Testis (tissue), 3 donors: Measurements from ENCODE around the gene NNAT. TPM values are rescaled to one million over a fixed set of nuclear protein-coding genes. Genes with fewer than 3 reads are reported as not detected.
"Not testable (repeated sequence)": the region's sequence is repeated elsewhere in the genome, so short reads cannot be mapped to it uniquely, and the experiment has no call there.

ENCODE experiments used
- DNase-seq: peaks from one replicate; pipeline ENCODE4 v3.0.0-alpha.2; 2019
- H3K27ac ChIP-seq, 2 donors: fragments of 200-600 bp; sonication (generic); one replicate each; pipeline ENCODE4 v1.5.1; 2019
- H3K27me3 ChIP-seq: fragments of 200-600 bp; sonication (generic); one replicate; pipeline ENCODE4 v1.5.1; 2019
- H3K36me3 ChIP-seq: fragments of 200-600 bp; sonication (generic); one replicate; pipeline ENCODE4 v1.5.1; 2017; ENCODE audit warnings: low read depth; ENCODE audit errors: missing control alignments
- H3K4me1 ChIP-seq: fragments of 200-600 bp; sonication (generic); one replicate; pipeline ENCODE4 v1.5.1; 2019
- H3K4me3 ChIP-seq, 2 donors: fragments of 200-600 bp; sonication (generic); one replicate each; pipeline ENCODE4 v1.5.1; 2017 to 2019
- H3K9me3 ChIP-seq: fragments of 200-600 bp; sonication (generic); one replicate; pipeline ENCODE4 v1.5.1; 2017
- CTCF ChIP-seq, 3 experiments: fragments of 450-650 bp in 2 of 3; fragments of 200-600 bp in 1 of 3; sonication (generic) in 1 of 3; IDR thresholded peaks; one replicate each; pipeline ENCODE4 v1.5.1; 2016 to 2019; ENCODE audit warnings: antibody characterized with exemption in 3 of 3, mild to moderate bottlenecking in 2 of 3, moderate library complexity in 1 of 3
- POLR2A ChIP-seq: fragments of 450-650 bp; IDR thresholded peaks from one replicate; pipeline ENCODE4 v1.6.1; 2017; ENCODE audit warnings: antibody characterized with exemption, mild to moderate bottlenecking, moderate library complexity
- WGBS, 2 donors: methylation state at CpG; one replicate each; pipeline ENCODE4 v1.1.5; 2018; 5-methylcytosine and 5-hydroxymethylcytosine counted together
- intact Hi-C: fragments of 100-400 bp; cut with DNase I; formaldehyde crosslinking; loops from one replicate; pipeline ENCODE4 v1.15.1; 2023; ENCODE audit warnings: low total_unique reads
- polyA plus RNA-seq: library from polyadenylated mRNA; stranded (reverse); fragments of 350-450 nt; fragmentation: Illumina TruSeq; extraction: RNeasy Lipid Tissue Mini Kit (QIAGEN cat#74804); gene quantifications from one replicate; pipeline ENCODE4 v1.2.3, GENCODE V29; 2014; ENCODE audit warnings: low read depth, low replicate concordance; ENCODE audit not compliant: insufficient read depth
- total RNA-seq, 2 donors: library from RNA; depleted of rRNA; stranded (reverse); fragments of >200 nt; gene quantifications; one replicate each; pipeline ENCODE4 v1.2.3, GENCODE V29; 2016

Gene NNAT
- total and polyA plus RNA-seq, 3 donors from 2014 or later = 6.1 to 8.7 (median 6.2) TPM

GRCh38 chr20:37552415-37552814, 31.4 kb downstream of the NNAT start:
- 86 to 100% methylated on average over 1 of the region's 1 CpG for WGBS, 2 donors
- no peaks in the 10 kb centered on the region for H3K9me3 ChIP-seq
- intact Hi-C loops = no loop called here
- H3K36me3 ChIP-seq = no peaks in the 10 kb centered on the region
- H3K27me3 ChIP-seq = no peaks in the 10 kb centered on the region
- TF ChIP-seq CTCF (IDR thresholded peaks at IDR 0.05) (no peak), POLR2A (no peak)
- no peaks in the 10 kb centered on the region for H3K4me1 ChIP-seq
- no peak overlapping the region for H3K27ac ChIP-seq
- DNase-seq = no peak
- no peak overlapping the region for H3K4me3 ChIP-seq

- H3K4me1 ChIP-seq, H3K36me3 ChIP-seq, H3K4me3 ChIP-seq, intact Hi-C loops, H3K27ac ChIP-seq, H3K9me3 ChIP-seq, H3K27me3 ChIP-seq, DNase-seq: not testable (repeated sequence)
- 48 to 58% methylated on average over 13 of the region's 13 CpGs for WGBS, 2 donors
Observed at GRCh38 chr20:37554721-37555298, 33.8 kb downstream of the NNAT start.

DNA sequence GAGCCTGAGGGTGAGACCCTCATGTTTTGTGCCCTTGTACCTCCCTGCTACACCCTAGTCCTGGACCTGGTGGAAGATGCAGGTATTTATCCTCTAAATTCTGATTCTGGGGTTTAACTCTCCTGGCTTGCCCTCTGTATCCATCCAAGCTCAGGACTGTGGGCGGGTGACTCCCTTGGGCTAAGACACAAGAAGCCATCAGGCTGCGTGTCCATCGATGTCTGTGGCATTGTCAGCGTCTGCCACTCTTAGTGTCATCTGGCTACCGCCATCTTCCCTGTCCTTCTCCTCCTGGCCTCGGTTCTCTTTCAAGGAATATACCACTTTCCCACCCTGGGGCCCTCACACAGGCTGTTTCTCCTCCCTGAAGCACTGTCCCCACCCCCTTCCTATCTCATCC, 35.5 kb downstream of the NNAT start:
- Histone ChIP-seq H3K27me3 (no peaks in the 10 kb centered on the region), H3K27ac (no peak overlapping the region), H3K9me3 (no peaks in the 10 kb centered on the region), H3K4me3 (no peak overlapping the region), H3K36me3 (no peaks in the 10 kb centered on the region), H3K4me1 (no peaks in the 10 kb centered on the region)
- WGBS, 2 donors = 88 to 90% methylated on average over 6 of the region's 6 CpGs
- TF ChIP-seq POLR2A (no peak), CTCF (IDR thresholded peaks at IDR 0.05) (no peak)
- intact Hi-C loops = no loop called here
- no peak for DNase-seq

DNA sequence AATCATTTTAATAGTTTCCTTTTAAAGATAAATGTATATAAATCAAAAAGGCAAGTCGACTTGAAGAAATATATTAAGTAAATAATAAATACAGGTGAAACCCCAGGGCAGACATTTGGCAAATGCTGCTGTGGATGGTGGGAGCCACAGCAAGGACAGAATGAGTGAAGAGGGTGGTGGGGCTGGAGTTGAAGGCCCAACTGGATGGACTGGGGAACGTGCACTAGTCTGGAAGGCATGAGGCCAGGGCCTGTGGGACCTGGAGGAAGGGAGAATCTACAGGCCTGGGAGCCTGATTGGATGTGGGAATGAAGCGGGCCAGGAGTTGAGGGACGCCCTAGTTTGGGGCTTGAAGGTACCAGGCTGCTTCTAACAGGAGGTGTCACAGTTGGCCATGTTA, 37.3 kb downstream of the NNAT start:
- intact Hi-C loops = no loop called here
- DNase-seq = no peak
- H3K27ac ChIP-seq = no peak overlapping the region
- no peaks in the 10 kb centered on the region for H3K4me1 ChIP-seq
- TF ChIP-seq POLR2A (no peak), CTCF (IDR thresholded peaks at IDR 0.05) (no peak)
- H3K36me3 ChIP-seq = no peaks in the 10 kb centered on the region
- H3K9me3 ChIP-seq = no peaks in the 10 kb centered on the region
- 88 to 92% methylated on average over 4 of the region's 4 CpGs for WGBS, 2 donors
- no peak overlapping the region for H3K4me3 ChIP-seq
- no peaks in the 10 kb centered on the region for H3K27me3 ChIP-seq

DNA sequence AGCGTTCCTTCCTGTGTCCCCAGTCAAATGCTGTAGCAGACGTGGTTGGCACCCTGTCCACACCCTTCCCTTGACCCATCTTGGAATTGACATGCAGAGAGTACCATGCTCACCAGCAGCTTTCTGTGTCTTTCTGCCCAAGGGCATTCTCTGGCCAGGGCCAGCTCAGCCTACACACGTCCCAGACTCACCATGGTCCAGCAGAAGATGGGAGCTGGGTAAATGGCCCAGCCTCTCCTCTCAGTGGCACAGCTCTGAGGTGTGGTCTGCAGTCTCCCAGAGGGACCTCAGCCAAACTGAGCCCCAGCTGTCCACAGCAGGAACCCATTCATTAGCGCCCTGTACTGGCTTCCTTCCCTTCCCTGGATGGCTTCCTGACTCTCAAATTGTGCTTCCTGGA, 37.7 kb downstream of the NNAT start:
- intact Hi-C loops = no loop called here
- WGBS, 2 donors = 84 to 89% methylated on average over 4 of the region's 4 CpGs
- Histone ChIP-seq H3K4me3 (no peak overlapping the region), H3K27me3 (no peaks in the 10 kb centered on the region), H3K4me1 (no peaks in the 10 kb centered on the region), H3K9me3 (no peaks in the 10 kb centered on the region), H3K27ac (no peak overlapping the region), H3K36me3 (no peaks in the 10 kb centered on the region)
- TF ChIP-seq POLR2A = no peak
- no peak for TF ChIP-seq CTCF (IDR thresholded peaks at IDR 0.05)
- DNase-seq = no peak
